ENCODE results near the gene WAS.
"Not testable (repeated sequence)": the region's sequence is repeated elsewhere in the genome, so short reads cannot be mapped to it uniquely, and the experiment has no call there.

WAS gene

GRCh38 chrX:48688531-48689150, 5.0 kb downstream of the WAS start:
- DNase-seq: no peak

- no peak for DNase-seq
These were observed 5.8 kb downstream of the WAS start for GRCh38 chrX:48689208-48689920.

- DNase-seq: not testable (repeated sequence)
These were observed 8.1 kb downstream of the WAS start for GRCh38 chrX:48691746-48692145.

GRCh38 chrX:48694776-48695533, 11.4 kb downstream of the WAS start:
- DNase-seq: no peak

- DNase-seq: no peak
These were observed 11.9 kb downstream of the WAS start for GRCh38 chrX:48695534-48695896.

GRCh38 chrX:48695925-48696300, 12.3 kb downstream of the WAS start:
- DNase-seq: no peak

GRCh38 chrX:48696301-48696908, 12.8 kb downstream of the WAS start, which contains the start of gene SUV39H1:
SUV39H1 (plus strand) TSS chrX:48696734; CDS start chrX:48696785, 51 bp downstream.
- peak; percentile 86 for DNase-seq

GRCh38 chrX:48696909-48697727, 13.5 kb downstream of the WAS start:
- DNase-seq: peak in 1 of 2 donors; percentile 12

- no peak for DNase-seq
These were observed 14.7 kb downstream of the WAS start for GRCh38 chrX:48698306-48698705.

- no peak for DNase-seq
These were observed 16.6 kb downstream of the WAS start for GRCh38 chrX:48700246-48700645.

GRCh38 chrX:48700951-48701653, 17.5 kb downstream of the WAS start:
- DNase-seq: no peak

GRCh38 chrX:48702032-48702431, 18.4 kb downstream of the WAS start:
- DNase-seq: no peak

GRCh38 chrX:48702716-48703115, 19.1 kb downstream of the WAS start:
- DNase-seq: no peak

GRCh38 chrX:48703228-48703627, 19.6 kb downstream of the WAS start:
- DNase-seq: no peak

GRCh38 chrX:48703642-48704481, 20.3 kb downstream of the WAS start:
- no peak for DNase-seq

- DNase-seq: no peak
These were observed 22.3 kb downstream of the WAS start for GRCh38 chrX:48705871-48706270.

GRCh38 chrX:48709522-48710112, 26.0 kb downstream of the WAS start:
- DNase-seq: no peak

GRCh38 chrX:48711162-48711928, 27.7 kb downstream of the WAS start:
- DNase-seq: no peak

- DNase-seq: no peak
These were observed 28.4 kb downstream of the WAS start for GRCh38 chrX:48711929-48712505.

Measured in inflammatory macrophage treated with lipopolysaccharide for 1 hour (primary cell).